Spleen (tissue), 7 donors: ENCODE data around the gene HID1.

Source experiments
- CTCF ChIP-seq, 11 experiments: fragments of 200-600 bp in 7 of 11; fragments of 450-650 bp in 4 of 11; sonication (generic) in 4 of 11; IDR thresholded peaks in 8 of 11; conservative IDR thresholded peaks in 3 of 11; 1 replicate in 7 of 11; 2 replicates in 4 of 11; pipeline versions ENCODE4 v1.4.0 to v1.8.0; 2016 to 2021; ENCODE audit warnings: antibody characterized with exemption in 11 of 11, inconsistent platforms in 4 of 11, mild to moderate bottlenecking in 1 of 11
- POLR2A ChIP-seq, 3 donors: fragments of 450-650 bp; IDR thresholded peaks; one replicate each; pipeline ENCODE4 v1.5.1; 2017; ENCODE audit warnings: antibody characterized with exemption in 3 of 3, mild to moderate bottlenecking in 1 of 3
- POLR2AphosphoS5 ChIP-seq, 3 donors: sonication (generic); formaldehyde crosslinking; IDR thresholded peaks; one replicate each; pipeline ENCODE4 v1.5.1; 2017; ENCODE audit warnings: antibody characterized with exemption in 3 of 3
- donor health status: DM: no; HTN: no; CAD: no; lungs with moderate emphysema.
- donor health status: DM: no; HTN: no; CAD: no.
- donor health status: DM: no; HTN: no; CAD: no.

- no peak for TF ChIP-seq CTCF (IDR thresholded peaks at IDR 0.05 in 8 of 11, conservative IDR thresholded peaks at IDR 0.05 in 3 of 11)
- TF ChIP-seq POLR2A (IDR thresholded peaks at IDR 0.05): no peak
- no peak for TF ChIP-seq POLR2AphosphoS5 (IDR thresholded peaks at IDR 0.05)
Measured at GRCh38 chr17:74903034-74903433, 69.5 kb downstream of the HID1 start.
